Measurements from ENCODE around the gene ADAMTSL1. TPM values are rescaled to one million over a fixed set of nuclear protein-coding genes. Genes with fewer than 3 reads are reported as not detected.

ADAMTSL1 gene
- total and polyA plus RNA-seq, 2 donors (not counting 3 experiments of a cell fraction or from before 2014, with no cell fraction given), result 15.0 to 18.4 TPM

GRCh38 chr9:18692268-18692667 lies 218.3 kb downstream of the ADAMTSL1 start:
- Histone ChIP-seq H3K27me3 (ENCODE audit: control insufficient read depth in 2 of 2, insufficient read depth in 2 of 2, low read length in 2 of 2) (no peaks in the 10 kb centered on the region), H3K9me1 (replicated peaks; ENCODE audit: control insufficient read depth, extremely low read depth, insufficient read depth, low read length) (no peaks in the 10 kb centered on the region), H3K9me3 (replicated peaks; ENCODE audit: control insufficient read depth, insufficient read depth, low read length) (no peaks in the 10 kb centered on the region), H3K79me2 (ENCODE audit: control insufficient read depth, insufficient read depth, low read length) (no peaks in the 10 kb centered on the region), H4K20me1 (replicated peaks; ENCODE audit: control insufficient read depth, extremely low read depth, insufficient read depth, low read length) (no peaks in the 10 kb centered on the region), H3K4me3 (replicated peaks in 1 of 3; ENCODE audit: insufficient read depth in 1 of 3, low read depth in 1 of 3, low read length in 3 of 3) (no peak overlapping the region), H3K27ac (ENCODE audit: insufficient read depth, low read depth, low read length) (no peak overlapping the region), H3K9ac (replicated peaks; ENCODE audit: extremely low read depth, insufficient read depth, low read length) (no peak overlapping the region), H3K36me3 (ENCODE audit: control insufficient read depth in 2 of 2, extremely low read depth in 1 of 2, insufficient read depth in 2 of 2, low read length in 2 of 2) (no peaks in the 10 kb centered on the region), H3K4me2 (ENCODE audit: insufficient read depth, low read length) (no peak overlapping the region), H2AFZ (ENCODE audit: low read depth, low read length) (no peak overlapping the region), H3K4me1 (ENCODE audit: control insufficient read depth, extremely low read depth, insufficient read depth, low read length) (peaks cover 11% of the 10 kb centered on the region)
- FAIRE-seq (no peak), DNase-seq (ENCODE audit: low read depth, low spot score) (no peak)
- intact Hi-C loops (cut with micrococcal nuclease) (no loop called here), dilution Hi-C loops (cut with MboI; ENCODE audit: extremely low pct_ligation_motif_present, low sequenced_read_pairs) (no loop called here)
- no TSS peak for BruUV-seq (replicated peaks)
- no peak for TF ChIP-seq GATA2 (IDR thresholded peaks at IDR 0.05; ENCODE audit: insufficient read depth, insufficient read length, low read depth, low read length)
- TF ChIP-seq POLR2A (IDR thresholded peaks at IDR 0.05; ENCODE audit: low read depth, low read length), result no peak
- no peak for TF ChIP-seq EZH2 (IDR thresholded peaks at IDR 0.05; ENCODE audit: borderline replicate concordance, low read depth, low read length, severe bottlenecking)
- no peak for TF ChIP-seq JUN (IDR thresholded peaks at IDR 0.05; ENCODE audit: borderline replicate concordance, insufficient read depth, insufficient read length, low read depth)
- no peak for TF ChIP-seq CTCF (IDR thresholded peaks at IDR 0.05; ENCODE audit: extremely low read depth in 1 of 2, insufficient read depth in 1 of 2, low read depth in 1 of 2, low read length in 2 of 2)
- no peak for TF ChIP-seq FOS (IDR thresholded peaks at IDR 0.05; ENCODE audit: borderline replicate concordance, insufficient read depth, low read length)
- TF ChIP-seq POLR2AphosphoS5 (IDR thresholded peaks at IDR 0.05; ENCODE audit: insufficient read depth, low read depth, low read length), result no peak
- no peak for TF ChIP-seq MYC (IDR thresholded peaks at IDR 0.05; ENCODE audit: low read depth, low read length)
- no peak for TF ChIP-seq MAX (IDR thresholded peaks at IDR 0.05; ENCODE audit: insufficient read depth, insufficient read length)
- POLR2A ChIA-PET, result no interaction called here
- CTCF ChIA-PET, result interaction anchor here (0.9 kb wide), 1 partner anchor 479 kb away, joined by 3 read pairs; no protein-coding TSS in a partner anchor
